HUES64 (cell line): ENCODE results near the gene SOCS1.

Source experiments
- H3K27ac ChIP-seq: 2 replicates; pipeline ENCODE4 v1.7.0; 2013; ENCODE audit warnings: low read depth, low read length, inconsistent platforms
- H3K27me3 ChIP-seq: 2 replicates; pipeline ENCODE4 v1.6.1; 2013; ENCODE audit warnings: mild to moderate bottlenecking, low read length; ENCODE audit not compliant: insufficient read depth
- H3K36me3 ChIP-seq: 2 replicates; pipeline ENCODE4 v1.6.1; 2013; ENCODE audit warnings: mild to moderate bottlenecking, low read length; ENCODE audit not compliant: insufficient read depth
- H3K4me1 ChIP-seq: 2 replicates; pipeline ENCODE4 v1.6.1; 2013; ENCODE audit warnings: mild to moderate bottlenecking, low read length, moderate library complexity; ENCODE audit not compliant: insufficient read depth
- H3K4me3 ChIP-seq: 2 replicates; pipeline ENCODE4 v1.5.1; 2013; ENCODE audit warnings: mild to moderate bottlenecking, low read length, moderate library complexity
- H3K9ac ChIP-seq: 2 replicates; pipeline ENCODE4 v1.6.1; 2013; ENCODE audit warnings: mild to moderate bottlenecking, low read depth, low read length
- H3K9me3 ChIP-seq: 2 replicates; pipeline ENCODE4 v1.6.1; 2013; ENCODE audit warnings: low read depth, low read length; ENCODE audit not compliant: insufficient read depth
- WGBS: fragments of 150-250, 120-280 bp; methylation state at CpG from one replicate; pipeline ENCODE4 v1.1.7; 2013; ENCODE audit warnings: missing lambda C conversion rate; 5-methylcytosine and 5-hydroxymethylcytosine counted together

SOCS1 gene

GRCh38 chr16:11213799-11214198, 42.2 kb downstream of the SOCS1 start:
- Histone ChIP-seq H3K27ac (no peak overlapping the region), H3K27me3 (no peaks in the 10 kb centered on the region), H3K36me3 (no peaks in the 10 kb centered on the region), H3K9ac (no peak overlapping the region), H3K4me3 (no peak overlapping the region), H3K9me3 (peaks cover 15% of the 10 kb centered on the region), H3K4me1 (no peaks in the 10 kb centered on the region)
- WGBS: 95% methylated on average over 7 of the region's 7 CpGs

DNA sequence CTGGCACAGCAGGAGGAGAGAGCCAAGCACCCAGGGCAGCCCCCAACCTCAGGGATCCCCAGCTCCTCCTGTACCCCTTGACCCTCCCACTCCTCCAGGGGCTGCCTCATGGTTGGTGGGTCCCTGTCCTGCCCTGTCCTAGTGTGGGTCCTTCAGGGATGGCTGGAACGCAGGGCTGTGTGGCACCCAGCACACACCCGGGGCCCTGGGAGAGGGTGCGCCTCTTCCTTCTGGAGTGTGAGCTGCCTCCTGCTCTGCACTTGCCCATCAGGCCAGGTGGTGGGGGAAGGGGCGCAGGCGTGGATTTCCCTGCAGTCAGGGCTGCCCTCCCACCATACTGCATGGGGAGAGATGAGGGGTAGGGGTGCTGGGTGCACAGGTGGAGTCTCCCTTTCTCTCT, 42.6 kb downstream of the SOCS1 start:
- Histone ChIP-seq H3K27ac (no peak overlapping the region), H3K4me1 (no peaks in the 10 kb centered on the region), H3K9me3 (peaks cover 11% of the 10 kb centered on the region), H3K36me3 (no peaks in the 10 kb centered on the region), H3K27me3 (no peaks in the 10 kb centered on the region), H3K4me3 (no peak overlapping the region), H3K9ac (no peak overlapping the region)
- WGBS: 91% methylated on average over 3 of the region's 5 CpGs

DNA sequence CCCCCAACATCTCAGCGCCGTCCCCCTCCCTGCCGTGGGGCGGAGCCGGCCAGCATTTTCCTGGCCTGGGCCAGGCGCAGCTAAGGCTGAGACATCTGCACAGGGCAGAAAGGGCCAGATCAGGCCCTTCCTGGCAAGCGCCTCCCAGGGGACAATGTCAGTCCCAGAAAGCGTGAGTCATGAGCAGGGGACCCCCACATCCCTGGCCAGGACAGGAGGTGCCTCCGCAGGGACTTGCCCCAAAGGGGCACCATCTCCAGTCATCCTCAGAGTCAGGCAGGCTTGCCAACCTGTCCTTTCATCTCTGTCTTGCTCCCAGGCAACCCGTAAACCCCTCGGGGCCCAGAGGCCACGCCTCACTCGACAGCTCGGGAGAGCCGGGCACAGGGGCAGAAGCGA, 43.2 kb downstream of the SOCS1 start:
- Histone ChIP-seq H3K4me3 (no peak overlapping the region), H3K27me3 (no peaks in the 10 kb centered on the region), H3K9me3 (peaks cover 7% of the 10 kb centered on the region), H3K4me1 (no peaks in the 10 kb centered on the region), H3K27ac (no peak overlapping the region), H3K9ac (no peak overlapping the region), H3K36me3 (no peaks in the 10 kb centered on the region)
- WGBS: 91% methylated on average over 16 of the region's 16 CpGs

DNA sequence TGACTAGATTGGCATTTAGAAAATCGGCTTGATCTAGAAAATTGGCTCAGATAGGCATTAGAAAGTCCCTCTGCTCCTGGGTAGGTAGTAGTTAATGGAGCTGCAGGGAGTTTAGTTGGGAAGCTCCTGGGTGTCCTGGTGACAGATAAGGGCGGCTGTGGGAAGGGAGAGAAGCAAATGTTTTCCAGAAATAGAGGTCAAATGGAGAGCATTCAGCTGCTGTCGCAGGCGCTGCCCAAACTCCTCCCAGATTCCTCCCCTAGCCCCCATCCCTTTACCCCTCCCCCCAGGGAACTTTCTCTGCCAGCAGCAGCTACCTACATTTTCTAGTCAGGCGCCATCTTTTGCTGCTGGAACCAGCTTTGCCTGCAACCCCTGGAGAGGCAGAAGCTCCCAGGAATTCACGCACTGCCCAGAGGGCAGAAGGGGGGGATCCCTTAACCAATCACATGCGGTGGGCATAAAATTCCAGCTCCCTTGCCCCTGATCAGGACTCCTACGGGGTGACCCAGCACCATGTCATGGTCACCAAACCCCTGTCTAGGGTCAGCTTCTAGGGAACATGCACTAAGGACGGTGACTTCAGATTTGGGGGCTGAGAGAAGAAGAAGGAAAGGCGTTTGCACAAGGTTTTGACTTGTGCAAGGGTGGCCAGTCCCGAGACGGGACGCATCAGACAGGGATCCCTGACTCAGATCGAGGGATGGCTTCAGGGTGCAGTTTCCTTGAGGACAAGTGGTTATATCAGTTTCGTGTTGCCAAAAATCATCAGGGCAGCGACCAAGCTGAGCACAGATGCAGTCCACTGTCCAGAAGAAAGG, 43.8 kb downstream of the SOCS1 start:
- H3K27ac ChIP-seq: no peak overlapping the region
- WGBS: 87% methylated on average over 16 of the region's 16 CpGs
- H3K27me3 ChIP-seq: no peaks in the 10 kb centered on the region
- peaks cover 10% of the 10 kb centered on the region for H3K9me3 ChIP-seq
- H3K9ac ChIP-seq: no peak overlapping the region
- no peak overlapping the region for H3K4me3 ChIP-seq
- no peaks in the 10 kb centered on the region for H3K36me3 ChIP-seq
- H3K4me1 ChIP-seq: no peaks in the 10 kb centered on the region

GRCh38 chr16:11211061-11211976, 44.7 kb downstream of the SOCS1 start:
- H3K36me3 ChIP-seq: no peaks in the 10 kb centered on the region
- H3K9me3 ChIP-seq: peaks cover 10% of the 10 kb centered on the region
- no peak overlapping the region for H3K4me3 ChIP-seq
- WGBS: 86% methylated on average over 16 of the region's 16 CpGs
- no peaks in the 10 kb centered on the region for H3K27me3 ChIP-seq
- no peaks in the 10 kb centered on the region for H3K4me1 ChIP-seq
- no peak overlapping the region for H3K9ac ChIP-seq
- H3K27ac ChIP-seq: no peak overlapping the region

DNA sequence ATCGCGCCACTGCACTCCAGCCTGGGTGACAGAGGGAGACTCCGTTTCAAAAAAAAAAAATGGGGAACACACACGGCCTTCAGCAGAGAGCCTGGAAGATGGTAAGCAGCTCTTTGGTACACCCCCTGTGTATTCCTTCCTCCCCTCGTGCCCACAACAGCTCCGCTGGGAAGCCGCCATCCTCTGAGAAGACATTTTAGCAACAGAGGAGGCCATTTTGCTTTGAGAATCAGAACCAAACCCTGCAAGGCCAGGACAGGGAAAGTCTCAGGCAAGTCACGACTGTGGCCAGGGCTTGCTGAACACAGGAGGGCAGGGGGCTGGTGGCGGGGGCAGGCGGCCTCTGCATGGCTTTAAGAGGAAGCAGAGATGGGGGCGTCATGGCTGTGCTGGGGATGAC, 45.7 kb downstream of the SOCS1 start:
- H3K36me3 ChIP-seq: no peaks in the 10 kb centered on the region
- H3K27ac ChIP-seq: no peak overlapping the region
- H3K4me1 ChIP-seq: no peaks in the 10 kb centered on the region
- 92% methylated on average over 11 of the region's 11 CpGs for WGBS
- no peaks in the 10 kb centered on the region for H3K27me3 ChIP-seq
- H3K9ac ChIP-seq: no peak overlapping the region
- peaks cover 6% of the 10 kb centered on the region; the same call in 1 of the 2 replicates for H3K9me3 ChIP-seq
- no peak overlapping the region for H3K4me3 ChIP-seq

DNA sequence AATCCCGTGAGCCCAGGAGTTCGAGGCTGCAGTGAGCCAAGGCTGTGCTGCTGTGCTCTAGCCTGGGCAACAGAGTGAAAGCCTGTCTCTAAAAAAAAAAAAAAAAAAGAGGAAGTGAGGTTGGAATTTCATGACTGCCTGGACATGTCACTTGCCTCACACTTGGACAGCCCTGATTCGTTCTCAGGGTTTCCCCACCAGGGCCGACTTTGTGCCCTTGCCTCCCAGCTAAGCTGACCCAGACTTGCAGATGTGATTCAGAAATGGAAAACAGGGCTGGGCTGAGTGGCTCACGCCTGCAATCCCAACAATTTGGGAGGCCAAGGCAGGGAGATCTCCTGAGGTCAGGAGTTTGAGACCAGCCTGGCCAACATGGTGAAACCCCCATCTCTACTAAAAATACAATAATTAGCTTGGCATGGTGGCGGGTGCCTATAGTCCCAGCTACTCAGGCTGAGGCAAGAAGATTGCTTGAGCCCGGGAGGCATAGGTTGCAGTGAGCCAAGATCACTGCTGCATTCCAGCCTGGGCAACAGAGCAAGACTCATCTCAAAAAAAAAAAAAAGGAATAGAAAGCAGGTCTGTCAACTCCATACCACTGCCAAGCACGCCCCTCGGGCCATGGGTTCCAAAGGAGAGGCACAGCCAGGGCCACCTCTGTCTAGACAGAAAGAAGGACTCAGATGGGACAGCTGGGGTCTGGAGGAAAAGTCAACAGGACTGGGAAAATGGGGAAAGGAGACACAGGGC, 46.9 kb downstream of the SOCS1 start:
- 91% methylated on average over 9 of the region's 9 CpGs for WGBS
- H3K27me3 ChIP-seq: no peaks in the 10 kb centered on the region
- H3K9me3 ChIP-seq: peaks cover 6% of the 10 kb centered on the region; the same call in 1 of the 2 replicates
- H3K9ac ChIP-seq: no peak overlapping the region
- H3K36me3 ChIP-seq: no peaks in the 10 kb centered on the region
- no peak overlapping the region for H3K4me3 ChIP-seq
- no peak overlapping the region for H3K27ac ChIP-seq
- no peaks in the 10 kb centered on the region for H3K4me1 ChIP-seq

DNA sequence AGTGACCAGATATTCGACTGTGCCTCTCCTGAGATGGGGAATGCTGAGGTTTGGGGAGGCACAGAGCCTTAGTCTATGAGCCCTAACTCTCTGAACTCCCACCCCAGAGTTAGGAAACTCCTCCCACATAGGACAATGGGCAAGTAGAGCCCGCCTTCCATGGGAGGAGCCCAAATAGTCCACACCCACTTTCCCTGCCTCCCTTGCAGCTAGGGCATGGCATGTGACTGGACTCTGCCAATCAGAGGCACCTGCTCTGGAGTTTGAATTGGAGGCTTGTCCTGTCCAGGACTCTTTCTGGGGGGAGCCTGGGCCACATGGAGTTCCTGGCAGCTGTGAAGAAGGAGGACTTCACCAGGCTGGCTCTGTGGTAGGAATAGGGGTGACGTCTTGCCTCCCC, 48.4 kb downstream of the SOCS1 start:
- H3K27me3 ChIP-seq: no peaks in the 10 kb centered on the region
- H3K9me3 ChIP-seq: peaks cover 6% of the 10 kb centered on the region; the same call in 1 of the 2 replicates
- no peak overlapping the region for H3K9ac ChIP-seq
- no peak overlapping the region for H3K27ac ChIP-seq
- no peaks in the 10 kb centered on the region for H3K36me3 ChIP-seq
- H3K4me3 ChIP-seq: no peak overlapping the region
- peaks cover 6% of the 10 kb centered on the region for H3K4me1 ChIP-seq
- 93% methylated on average over 3 of the region's 3 CpGs for WGBS

- Histone ChIP-seq H3K27ac (no peak overlapping the region), H3K4me3 (no peak overlapping the region), H3K27me3 (no peaks in the 10 kb centered on the region), H3K36me3 (no peaks in the 10 kb centered on the region), H3K9me3 (peaks cover 6% of the 10 kb centered on the region; the same call in 1 of the 2 replicates), H3K9ac (no peak overlapping the region), H3K4me1 (peaks cover 20% of the 10 kb centered on the region)
- 73% methylated on average over 13 of the region's 13 CpGs for WGBS
Observed at GRCh38 chr16:11205754-11206581, 50.0 kb downstream of the SOCS1 start.

DNA sequence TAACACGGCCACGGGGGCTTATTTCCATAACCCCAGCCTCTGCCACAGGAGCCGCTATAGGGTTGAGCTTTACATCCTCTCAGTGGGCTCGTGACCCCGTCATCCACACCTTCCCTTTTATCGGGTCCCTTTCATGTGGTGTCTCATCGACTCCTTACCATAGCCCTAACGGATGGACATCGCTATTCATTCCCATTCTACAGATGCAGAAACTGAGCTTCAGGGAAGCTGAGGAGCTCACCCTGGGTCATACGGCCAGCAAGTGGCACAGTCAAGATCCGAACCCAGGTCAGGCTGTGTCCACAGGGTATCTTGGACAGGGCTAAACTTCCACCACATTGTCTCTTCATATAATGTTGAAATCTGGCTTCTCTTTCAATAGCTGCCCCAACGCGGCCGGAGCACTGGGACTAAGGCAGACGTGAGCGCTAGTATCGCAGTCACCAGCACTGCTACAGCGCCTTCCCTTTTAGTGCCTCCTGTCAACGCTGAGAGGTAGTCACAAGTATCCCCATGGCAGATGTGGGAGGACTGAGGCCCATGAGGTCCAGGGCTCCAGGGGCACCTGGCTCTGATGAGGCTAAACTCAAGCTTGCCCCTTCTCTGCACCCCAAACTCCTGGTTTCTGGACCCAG, 50.8 kb downstream of the SOCS1 start:
- WGBS: 93% methylated on average over 19 of the region's 19 CpGs
- H3K9me3 ChIP-seq: peaks cover 6% of the 10 kb centered on the region; the same call in 1 of the 2 replicates
- no peak overlapping the region for H3K4me3 ChIP-seq
- no peak overlapping the region for H3K27ac ChIP-seq
- H3K4me1 ChIP-seq: peaks cover 28% of the 10 kb centered on the region
- no peak overlapping the region for H3K9ac ChIP-seq
- H3K27me3 ChIP-seq: no peaks in the 10 kb centered on the region
- no peaks in the 10 kb centered on the region for H3K36me3 ChIP-seq
